H9 (cell line): Measurements from ENCODE around the gene TSNAXIP1. TPM values are rescaled to one million over a fixed set of nuclear protein-coding genes. Genes with fewer than 3 reads are reported as not detected.

ENCODE experiments used
- DNase-seq: peaks from one replicate; pipeline ENCODE4 v3.0.0-alpha.2; 2017
- H2AFZ ChIP-seq: one replicate; pipeline ENCODE4 v1.6.1; 2013; ENCODE audit warnings: mild to moderate bottlenecking, low read length, control low read depth, moderate library complexity
- H2AK5ac ChIP-seq: 2 replicates; pipeline ENCODE4 v1.6.1; 2013; ENCODE audit warnings: low read length, control low read depth, mixed read lengths; ENCODE audit not compliant: insufficient read length
- H2BK120ac ChIP-seq: one replicate; pipeline ENCODE4 v1.6.1; 2013; ENCODE audit warnings: low read depth, mild to moderate bottlenecking, low read length, control low read depth, inconsistent platforms; ENCODE audit not compliant: poor library complexity, severe bottlenecking
- H2BK12ac ChIP-seq: 2 replicates; pipeline ENCODE4 v1.6.1; 2013; ENCODE audit warnings: low read length, control low read depth, mixed read lengths, low read depth; ENCODE audit not compliant: insufficient read length
- H2BK15ac ChIP-seq: 2 replicates; pipeline ENCODE4 v1.6.1; 2013; ENCODE audit warnings: low read depth, low read length, control low read depth
- H2BK20ac ChIP-seq: one replicate; pipeline ENCODE4 v1.6.1; 2013; ENCODE audit warnings: low read depth, mild to moderate bottlenecking, low read length, control low read depth, inconsistent platforms; ENCODE audit not compliant: poor library complexity, severe bottlenecking
- H2BK5ac ChIP-seq: 2 replicates; pipeline ENCODE4 v1.6.1; 2013; ENCODE audit warnings: low read length, control low read depth, mixed read lengths; ENCODE audit not compliant: insufficient read length
- H3K14ac ChIP-seq: 2 replicates; pipeline ENCODE4 v1.6.1; 2013; ENCODE audit warnings: low read length, control low read depth; ENCODE audit not compliant: insufficient read depth
- H3K18ac ChIP-seq: 2 replicates; pipeline ENCODE4 v1.6.1; 2013; ENCODE audit warnings: low read depth, mild to moderate bottlenecking, mixed read lengths, low read length, control low read depth; ENCODE audit not compliant: insufficient read length
- H3K23ac ChIP-seq: 2 replicates; pipeline ENCODE4 v1.6.1; 2013; ENCODE audit warnings: low read length, control low read depth, mixed read lengths, low read depth; ENCODE audit not compliant: insufficient read length
- H3K23me2 ChIP-seq: 2 replicates; pipeline ENCODE4 v1.6.1; 2013; ENCODE audit warnings: low read depth, mild to moderate bottlenecking, mixed read lengths, low read length, control low read depth; ENCODE audit not compliant: insufficient read length, poor library complexity, severe bottlenecking
- H3K27ac ChIP-seq: 2 replicates; pipeline ENCODE4 v1.5.1; 2013; ENCODE audit warnings: low read length, control low read depth, mixed read lengths, low read depth; ENCODE audit not compliant: insufficient read length
- H3K27me3 ChIP-seq: 2 replicates; pipeline ENCODE4 v1.6.1; 2013; ENCODE audit warnings: low read length, control low read depth, inconsistent platforms; ENCODE audit not compliant: insufficient read depth
- H3K4ac ChIP-seq: 2 replicates; pipeline ENCODE4 v1.6.1; 2013; ENCODE audit warnings: low read depth, mild to moderate bottlenecking, control low read depth, inconsistent platforms, low read length, moderate library complexity
- H3K4me1 ChIP-seq: 2 replicates; pipeline ENCODE4 v1.6.1; 2013; ENCODE audit warnings: low read length, control low read depth, inconsistent platforms; ENCODE audit not compliant: insufficient read depth
- H3K4me2 ChIP-seq: 2 replicates; pipeline ENCODE4 v1.6.1; 2013; ENCODE audit warnings: low read length, control low read depth, mixed read lengths; ENCODE audit not compliant: insufficient read length, insufficient read depth
- H3K56ac ChIP-seq: 2 replicates; pipeline ENCODE4 v1.6.1; 2013; ENCODE audit warnings: low read depth, mild to moderate bottlenecking, mixed read lengths, low read length, control low read depth; ENCODE audit not compliant: insufficient read length
- H3K79me1 ChIP-seq: 2 replicates; pipeline ENCODE4 v1.6.1; 2013; ENCODE audit warnings: low read depth, mild to moderate bottlenecking, moderate library complexity, low read length, control low read depth, inconsistent platforms; ENCODE audit not compliant: insufficient read depth, poor library complexity, severe bottlenecking
- H3K79me2 ChIP-seq: 2 replicates; pipeline ENCODE4 v1.6.1; 2013; ENCODE audit warnings: low read length, control low read depth, inconsistent platforms; ENCODE audit not compliant: insufficient read depth
- H3K9ac ChIP-seq: 2 replicates; pipeline ENCODE4 v1.6.1; 2013; ENCODE audit warnings: low read length, control low read depth, mixed read lengths; ENCODE audit not compliant: insufficient read length; ENCODE audit errors: extremely low read depth
- H3K9me3 ChIP-seq: one replicate; pipeline ENCODE4 v1.6.1; 2013; ENCODE audit warnings: low read depth, low read length, inconsistent platforms; ENCODE audit not compliant: control insufficient read depth
- H3T11ph ChIP-seq: one replicate; pipeline ENCODE4 v1.6.1; 2013; ENCODE audit warnings: mild to moderate bottlenecking, low read length, control low read depth, inconsistent platforms
- H4K20me1 ChIP-seq: one replicate; pipeline ENCODE4 v1.6.1; 2013; ENCODE audit not compliant: control insufficient read depth, insufficient read length, insufficient read depth
- H4K5ac ChIP-seq: 2 replicates; pipeline ENCODE4 v1.6.1; 2013; ENCODE audit warnings: low read depth, mild to moderate bottlenecking, mixed read lengths, low read length, control low read depth; ENCODE audit not compliant: insufficient read length
- H4K8ac ChIP-seq: replicated peaks from 2 replicates; pipeline ENCODE4 v1.6.1; 2013; ENCODE audit warnings: low read length, control low read depth, mixed read lengths, low read depth; ENCODE audit not compliant: insufficient read length
- H4K91ac ChIP-seq: 2 replicates; pipeline ENCODE4 v1.6.1; 2013; ENCODE audit warnings: low read depth, mild to moderate bottlenecking, moderate library complexity, mixed read lengths, low read length, control low read depth; ENCODE audit not compliant: insufficient read length
- H3K27ac Mint-ChIP-seq, 3 experiments: 2 replicates in 2 of 3; 3 replicates in 1 of 3; pipeline ENCODE4 v1.8.0; 2020 to 2021; ENCODE audit warnings: mixed read lengths in 3 of 3, mild to moderate bottlenecking in 1 of 3, moderate library complexity in 1 of 3
- H3K27me3 Mint-ChIP-seq: 2 replicates; pipeline ENCODE4 v1.8.0; 2021; ENCODE audit warnings: low read depth, mild to moderate bottlenecking, moderate library complexity, mixed read lengths
- H3K36me3 Mint-ChIP-seq, 3 experiments: 2 replicates in 2 of 3; 3 replicates in 1 of 3; pipeline ENCODE4 v1.8.0; 2020 to 2021; ENCODE audit warnings: low read depth in 3 of 3, mixed read lengths in 3 of 3; ENCODE audit not compliant: insufficient read depth in 1 of 3
- H3K4me1 Mint-ChIP-seq, 2 experiments: 2 replicates each; pipeline ENCODE4 v1.8.0; 2020; ENCODE audit warnings: mixed read lengths in 2 of 2
- H3K4me3 Mint-ChIP-seq, 2 experiments: 2 replicates in 1 of 2; 3 replicates in 1 of 2; pipeline ENCODE4 v1.8.0; 2020 to 2021; ENCODE audit warnings: mild to moderate bottlenecking in 2 of 2, mixed read lengths in 2 of 2, moderate library complexity in 1 of 2
- H3K9me3 Mint-ChIP-seq, 2 experiments: 2 replicates in 1 of 2; 3 replicates in 1 of 2; pipeline ENCODE4 v1.8.0; 2020; ENCODE audit warnings: mild to moderate bottlenecking in 2 of 2, mixed read lengths in 2 of 2, moderate library complexity in 1 of 2
- WGBS: extraction: QIAGEN DNeasy Blood & Tissue Kit; methylation state at CpG from one replicate; pipeline ENCODE4 v1.1.7; 2013; ENCODE audit warnings: missing lambda C conversion rate, low lambda C conversion rate, mixed read lengths; ENCODE audit not compliant: insufficient read length; ENCODE audit errors: extremely low coverage; 5-methylcytosine and 5-hydroxymethylcytosine counted together
- total RNA-seq: library from RNA; stranded (reverse); gene quantifications from 2 replicates; pipeline ENCODE4 v1.2.1, GENCODE V29; 2021
- TF ChIP-seq, protein P1 (sequence below): fragments of 200-600 bp; sonication (generic); conservative IDR thresholded peaks from 3 replicates; pipeline ENCODE4 v1.8.0; 2021; ENCODE audit warnings: antibody characterized with exemption, mild to moderate bottlenecking

Gene TSNAXIP1
- total RNA-seq, 1 experiment from 2014 or later = 1.3 TPM

DNA sequence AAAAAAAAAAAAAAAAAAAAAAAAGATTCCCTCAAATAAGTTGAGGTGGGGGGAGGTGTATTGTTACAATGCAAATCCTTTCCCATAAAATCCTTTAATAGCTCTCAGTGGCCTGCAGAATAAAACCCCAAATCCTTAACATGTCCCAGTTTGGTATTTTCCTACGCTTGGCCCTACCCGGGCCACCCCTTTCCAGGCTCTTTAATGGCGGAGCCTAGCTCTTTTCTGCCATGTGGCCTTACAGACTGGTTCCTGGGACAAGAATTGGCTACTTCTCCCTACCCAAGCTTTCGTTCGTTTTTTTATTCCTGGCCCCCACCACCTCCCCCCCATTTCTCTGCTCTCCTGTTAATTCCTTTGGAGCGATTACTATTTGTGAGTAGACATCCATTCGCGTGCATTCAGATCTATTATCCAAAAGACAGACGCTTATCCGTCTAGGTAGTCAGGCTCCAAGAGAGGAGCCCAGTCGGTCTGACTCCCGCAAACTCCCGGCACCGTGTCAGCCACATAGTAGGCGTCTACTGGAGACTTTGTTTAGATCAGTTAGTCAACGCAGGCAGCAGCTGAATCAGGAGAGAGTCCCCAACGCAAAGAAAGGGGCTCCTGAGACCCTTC lies 34.6 kb downstream of the TSNAXIP1 start:
- Histone ChIP-seq H3K23ac (no peak overlapping the region), H4K91ac (no peak overlapping the region), H3K27me3 (no peaks in the 10 kb centered on the region), H3K27ac (no peak overlapping the region), H4K20me1 (no peaks in the 10 kb centered on the region), H2BK5ac (no peak overlapping the region), H3K4ac (no peak overlapping the region), H3K14ac (peak overlapping the region; percentile 85; the same call in 1 of the 2 replicates), H3K23me2 (peaks cover 13% of the 10 kb centered on the region), H3T11ph (no peak overlapping the region), H2BK15ac (no peak overlapping the region), H3K4me1 (peaks cover 10% of the 10 kb centered on the region; the same call in 1 of the 2 replicates), H2BK120ac (no peak overlapping the region), H3K9ac (peak overlapping the region; percentile 7), H3K56ac (no peak overlapping the region), H3K79me1 (no peaks in the 10 kb centered on the region), H3K79me2 (no peaks in the 10 kb centered on the region; the same call in 1 of the 2 replicates), H3K4me2 (peak overlapping the region; percentile 15), H2AK5ac (no peak overlapping the region), H4K5ac (no peak overlapping the region), H2BK20ac (no peak overlapping the region), H4K8ac (no peak overlapping the region), H2BK12ac (no peak overlapping the region), H3K18ac (peak overlapping the region; percentile 91), H2AFZ (no peak overlapping the region), H3K9me3 (no peaks in the 10 kb centered on the region)
- WGBS = no CpG with 5 or more reads among the region's 17 CpGs
- Mint-ChIP-seq H3K4me1 (peaks cover 36 to 42% of the 10 kb centered on the region in 2 experiments), H3K4me3 (peak overlapping the region; percentile 90 to 93), H3K27me3 (no peaks in the 10 kb centered on the region), H3K9me3 (no peaks in the 10 kb centered on the region), H3K36me3 (peaks cover 0 to 7% (median 4%) of the 10 kb centered on the region in 3 experiments; a peak in 4 of 7 replicates), H3K27ac (peak overlapping the region; percentile 90 to 99 (median 97))
- no peak for DNase-seq
- TF ChIP-seq, protein P1, sequence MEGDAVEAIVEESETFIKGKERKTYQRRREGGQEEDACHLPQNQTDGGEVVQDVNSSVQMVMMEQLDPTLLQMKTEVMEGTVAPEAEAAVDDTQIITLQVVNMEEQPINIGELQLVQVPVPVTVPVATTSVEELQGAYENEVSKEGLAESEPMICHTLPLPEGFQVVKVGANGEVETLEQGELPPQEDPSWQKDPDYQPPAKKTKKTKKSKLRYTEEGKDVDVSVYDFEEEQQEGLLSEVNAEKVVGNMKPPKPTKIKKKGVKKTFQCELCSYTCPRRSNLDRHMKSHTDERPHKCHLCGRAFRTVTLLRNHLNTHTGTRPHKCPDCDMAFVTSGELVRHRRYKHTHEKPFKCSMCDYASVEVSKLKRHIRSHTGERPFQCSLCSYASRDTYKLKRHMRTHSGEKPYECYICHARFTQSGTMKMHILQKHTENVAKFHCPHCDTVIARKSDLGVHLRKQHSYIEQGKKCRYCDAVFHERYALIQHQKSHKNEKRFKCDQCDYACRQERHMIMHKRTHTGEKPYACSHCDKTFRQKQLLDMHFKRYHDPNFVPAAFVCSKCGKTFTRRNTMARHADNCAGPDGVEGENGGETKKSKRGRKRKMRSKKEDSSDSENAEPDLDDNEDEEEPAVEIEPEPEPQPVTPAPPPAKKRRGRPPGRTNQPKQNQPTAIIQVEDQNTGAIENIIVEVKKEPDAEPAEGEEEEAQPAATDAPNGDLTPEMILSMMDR = no peak
